HL-60 (cell line): ENCODE results near the gene ERBB4.
"Not testable (repeated sequence)": the region's sequence is repeated elsewhere in the genome, so short reads cannot be mapped to it uniquely, and the experiment has no call there.

Experiments
- DNase-seq, 2 experiments: peaks; one replicate each; pipeline ENCODE4 v3.0.0-alpha.2; 2010 to 2020; ENCODE audit warnings: low read depth in 1 of 2, low spot score in 1 of 2
- H3K27ac ChIP-seq: fragments of 250-450 bp; sonication (Bioruptor Pico); replicated peaks from 2 replicates; pipeline ENCODE4 v1.5.1; 2020; ENCODE audit warnings: mild to moderate bottlenecking, moderate library complexity
- H3K27me3 ChIP-seq: fragments of 250-450 bp; sonication (Bioruptor Pico); 2 replicates; pipeline ENCODE4 v1.5.1; 2021; ENCODE audit warnings: mild to moderate bottlenecking, moderate library complexity; ENCODE audit not compliant: insufficient read depth, poor library complexity, severe bottlenecking
- H3K4me3 ChIP-seq: replicated peaks from 2 replicates; pipeline ENCODE4 v1.5.1; 2011; ENCODE audit warnings: mild to moderate bottlenecking, control low read depth, low read length; ENCODE audit not compliant: insufficient read depth
- GABPA ChIP-seq: IDR thresholded peaks from 2 replicates; pipeline ENCODE4 v1.6.1; 2012; ENCODE audit warnings: low read depth
- POLR2AphosphoS5 ChIP-seq: IDR thresholded peaks from 2 replicates; pipeline ENCODE4 v1.6.1; 2012; ENCODE audit warnings: low read depth
- SPI1 ChIP-seq: IDR thresholded peaks from 2 replicates; pipeline ENCODE4 v1.6.1; 2012; ENCODE audit warnings: low read depth, mild to moderate bottlenecking, borderline replicate concordance
- TF ChIP-seq, protein P1 (sequence below): IDR thresholded peaks from one replicate; pipeline ENCODE4 v1.5.1; 2011; ENCODE audit warnings: low read length, control low read depth, inconsistent platforms; ENCODE audit not compliant: insufficient read depth
- TF ChIP-seq, protein P2 (sequence below): IDR thresholded peaks from 2 replicates; pipeline ENCODE4 v1.6.1; 2012; ENCODE audit warnings: low read depth; ENCODE audit not compliant: insufficient replicate concordance

ERBB4 gene

DNA sequence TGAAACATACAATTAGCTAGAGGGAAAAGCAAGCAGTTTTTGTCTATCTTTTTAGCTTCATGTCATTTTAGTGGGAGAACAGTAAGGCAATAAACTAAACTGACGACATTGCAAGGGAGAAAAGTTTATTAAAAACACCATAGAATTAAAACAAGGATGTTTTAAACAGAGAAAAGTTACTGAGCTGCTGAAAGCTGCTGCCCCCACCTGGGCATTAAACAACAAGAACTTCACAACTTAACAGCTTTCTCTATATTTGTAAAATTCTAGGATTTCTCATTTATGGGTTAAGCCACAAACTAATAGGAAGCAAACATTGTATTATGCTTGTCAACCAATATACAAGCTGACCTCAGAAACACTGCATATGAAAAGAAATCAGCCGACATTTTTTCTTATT lies 289.2 kb downstream of the ERBB4 start:
- no peak overlapping the region for H3K4me3 ChIP-seq
- TF ChIP-seq, protein P1, sequence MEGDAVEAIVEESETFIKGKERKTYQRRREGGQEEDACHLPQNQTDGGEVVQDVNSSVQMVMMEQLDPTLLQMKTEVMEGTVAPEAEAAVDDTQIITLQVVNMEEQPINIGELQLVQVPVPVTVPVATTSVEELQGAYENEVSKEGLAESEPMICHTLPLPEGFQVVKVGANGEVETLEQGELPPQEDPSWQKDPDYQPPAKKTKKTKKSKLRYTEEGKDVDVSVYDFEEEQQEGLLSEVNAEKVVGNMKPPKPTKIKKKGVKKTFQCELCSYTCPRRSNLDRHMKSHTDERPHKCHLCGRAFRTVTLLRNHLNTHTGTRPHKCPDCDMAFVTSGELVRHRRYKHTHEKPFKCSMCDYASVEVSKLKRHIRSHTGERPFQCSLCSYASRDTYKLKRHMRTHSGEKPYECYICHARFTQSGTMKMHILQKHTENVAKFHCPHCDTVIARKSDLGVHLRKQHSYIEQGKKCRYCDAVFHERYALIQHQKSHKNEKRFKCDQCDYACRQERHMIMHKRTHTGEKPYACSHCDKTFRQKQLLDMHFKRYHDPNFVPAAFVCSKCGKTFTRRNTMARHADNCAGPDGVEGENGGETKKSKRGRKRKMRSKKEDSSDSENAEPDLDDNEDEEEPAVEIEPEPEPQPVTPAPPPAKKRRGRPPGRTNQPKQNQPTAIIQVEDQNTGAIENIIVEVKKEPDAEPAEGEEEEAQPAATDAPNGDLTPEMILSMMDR, result no peak
- DNase-seq, result no peak

DNA sequence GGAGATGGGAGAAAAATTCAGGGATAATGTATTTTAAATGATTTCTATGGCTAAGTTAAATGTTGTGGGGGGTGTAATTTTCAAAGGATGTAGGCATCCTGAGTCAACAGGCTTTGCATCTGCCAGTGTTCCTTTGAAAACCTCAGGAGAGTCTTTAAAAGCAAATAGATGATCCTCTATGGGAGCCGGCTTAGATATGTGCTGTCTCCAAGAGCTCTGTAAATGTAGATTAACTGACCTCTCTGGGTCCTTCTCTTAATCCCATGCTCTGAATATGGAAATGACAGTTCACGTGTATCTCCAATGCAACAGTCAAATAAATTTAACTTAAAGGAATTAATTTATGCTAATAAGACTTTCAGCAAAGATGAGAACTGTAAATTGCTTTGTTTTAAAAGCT lies 292.7 kb downstream of the ERBB4 start:
- DNase-seq, result no peak
- Histone ChIP-seq H3K27me3 (no peaks in the 10 kb centered on the region), H3K27ac (no peak overlapping the region), H3K4me3 (no peak overlapping the region)
- TF ChIP-seq POLR2AphosphoS5 (no peak), SPI1 (no peak), GABPA (no peak)
- TF ChIP-seq, protein P1, result no peak
- TF ChIP-seq, protein P2, sequence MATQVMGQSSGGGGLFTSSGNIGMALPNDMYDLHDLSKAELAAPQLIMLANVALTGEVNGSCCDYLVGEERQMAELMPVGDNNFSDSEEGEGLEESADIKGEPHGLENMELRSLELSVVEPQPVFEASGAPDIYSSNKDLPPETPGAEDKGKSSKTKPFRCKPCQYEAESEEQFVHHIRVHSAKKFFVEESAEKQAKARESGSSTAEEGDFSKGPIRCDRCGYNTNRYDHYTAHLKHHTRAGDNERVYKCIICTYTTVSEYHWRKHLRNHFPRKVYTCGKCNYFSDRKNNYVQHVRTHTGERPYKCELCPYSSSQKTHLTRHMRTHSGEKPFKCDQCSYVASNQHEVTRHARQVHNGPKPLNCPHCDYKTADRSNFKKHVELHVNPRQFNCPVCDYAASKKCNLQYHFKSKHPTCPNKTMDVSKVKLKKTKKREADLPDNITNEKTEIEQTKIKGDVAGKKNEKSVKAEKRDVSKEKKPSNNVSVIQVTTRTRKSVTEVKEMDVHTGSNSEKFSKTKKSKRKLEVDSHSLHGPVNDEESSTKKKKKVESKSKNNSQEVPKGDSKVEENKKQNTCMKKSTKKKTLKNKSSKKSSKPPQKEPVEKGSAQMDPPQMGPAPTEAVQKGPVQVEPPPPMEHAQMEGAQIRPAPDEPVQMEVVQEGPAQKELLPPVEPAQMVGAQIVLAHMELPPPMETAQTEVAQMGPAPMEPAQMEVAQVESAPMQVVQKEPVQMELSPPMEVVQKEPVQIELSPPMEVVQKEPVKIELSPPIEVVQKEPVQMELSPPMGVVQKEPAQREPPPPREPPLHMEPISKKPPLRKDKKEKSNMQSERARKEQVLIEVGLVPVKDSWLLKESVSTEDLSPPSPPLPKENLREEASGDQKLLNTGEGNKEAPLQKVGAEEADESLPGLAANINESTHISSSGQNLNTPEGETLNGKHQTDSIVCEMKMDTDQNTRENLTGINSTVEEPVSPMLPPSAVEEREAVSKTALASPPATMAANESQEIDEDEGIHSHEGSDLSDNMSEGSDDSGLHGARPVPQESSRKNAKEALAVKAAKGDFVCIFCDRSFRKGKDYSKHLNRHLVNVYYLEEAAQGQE, result no peak

More for the DNA sequence above, 289.2 kb downstream of the ERBB4 start:
- no peaks in the 10 kb centered on the region for H3K27me3 ChIP-seq
- no peak overlapping the region for H3K27ac ChIP-seq

DNA sequence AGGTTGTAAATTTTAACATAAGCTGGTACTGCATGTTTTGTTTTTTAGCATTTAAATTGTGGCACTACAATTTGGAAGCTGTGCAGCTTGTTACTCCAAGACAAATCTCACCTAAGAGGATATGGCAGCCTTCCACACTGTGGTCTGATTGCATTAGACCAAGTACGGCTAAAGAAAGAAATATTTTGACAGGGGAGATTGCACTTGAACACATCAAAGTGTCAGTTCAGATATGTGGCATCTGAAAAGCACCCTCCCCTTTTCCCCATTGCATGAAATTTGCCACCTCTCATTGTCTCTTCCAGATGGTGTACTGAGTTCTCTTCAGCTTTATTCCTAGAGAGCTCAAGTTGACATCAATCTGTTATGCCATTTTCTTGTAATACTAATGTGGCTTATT lies 295.9 kb downstream of the ERBB4 start:
- no peak for DNase-seq
- Histone ChIP-seq H3K27me3 (no peaks in the 10 kb centered on the region), H3K27ac (no peak overlapping the region), H3K4me3 (no peak overlapping the region)
- TF ChIP-seq, protein P2, result no peak
- no peak for TF ChIP-seq GABPA
- no peak for TF ChIP-seq POLR2AphosphoS5
- TF ChIP-seq SPI1, result no peak
- TF ChIP-seq, protein P1, result no peak

DNA sequence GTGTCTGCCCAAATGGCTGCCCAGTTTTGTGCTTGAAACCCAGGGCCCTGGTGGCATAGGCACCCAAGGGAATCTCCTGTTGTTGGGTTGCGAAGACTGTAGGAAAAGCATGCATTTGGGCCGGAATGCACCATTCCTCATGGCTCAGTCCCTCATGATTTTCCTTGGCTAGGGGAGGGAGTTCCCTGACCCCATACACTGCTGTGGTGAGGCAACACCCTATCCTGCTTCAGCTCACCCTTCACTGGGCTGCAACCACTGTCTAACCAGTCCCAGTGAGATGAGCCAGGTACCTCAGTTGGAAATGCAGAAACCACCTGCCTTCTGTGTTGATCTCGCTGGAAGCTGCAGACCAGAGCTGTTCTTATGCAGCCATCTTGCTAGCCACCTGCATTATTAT lies 300.4 kb downstream of the ERBB4 start:
- DNase-seq, H3K4me3 ChIP-seq, H3K27me3 ChIP-seq, H3K27ac ChIP-seq: not testable (repeated sequence)
